Tibial nerve (tissue), 4 donors: Measurements from ENCODE around the gene KRT86.

Experiments used
- EP300 ChIP-seq, 2 donors: sonication (generic); formaldehyde crosslinking; IDR thresholded peaks; one replicate each; pipeline ENCODE4 v1.6.1; 2017; ENCODE audit warnings: antibody characterized with exemption in 2 of 2, mild to moderate bottlenecking in 1 of 2
- POLR2A ChIP-seq, 2 donors: fragments of 450-650 bp; IDR thresholded peaks; one replicate each; pipeline ENCODE4 v1.6.1; 2017; ENCODE audit warnings: antibody characterized with exemption in 2 of 2, mild to moderate bottlenecking in 2 of 2, moderate library complexity in 2 of 2
- TF ChIP-seq, protein P1 (sequence below), 5 experiments: fragments of 200-600 bp in 3 of 5; fragments of 450-650 bp in 2 of 5; sonication (generic) in 3 of 5; IDR thresholded peaks; one replicate each; pipeline ENCODE4 v1.5.1; 2016 to 2019; ENCODE audit warnings: antibody characterized with exemption in 5 of 5, mild to moderate bottlenecking in 3 of 5, moderate library complexity in 2 of 5

DNA sequence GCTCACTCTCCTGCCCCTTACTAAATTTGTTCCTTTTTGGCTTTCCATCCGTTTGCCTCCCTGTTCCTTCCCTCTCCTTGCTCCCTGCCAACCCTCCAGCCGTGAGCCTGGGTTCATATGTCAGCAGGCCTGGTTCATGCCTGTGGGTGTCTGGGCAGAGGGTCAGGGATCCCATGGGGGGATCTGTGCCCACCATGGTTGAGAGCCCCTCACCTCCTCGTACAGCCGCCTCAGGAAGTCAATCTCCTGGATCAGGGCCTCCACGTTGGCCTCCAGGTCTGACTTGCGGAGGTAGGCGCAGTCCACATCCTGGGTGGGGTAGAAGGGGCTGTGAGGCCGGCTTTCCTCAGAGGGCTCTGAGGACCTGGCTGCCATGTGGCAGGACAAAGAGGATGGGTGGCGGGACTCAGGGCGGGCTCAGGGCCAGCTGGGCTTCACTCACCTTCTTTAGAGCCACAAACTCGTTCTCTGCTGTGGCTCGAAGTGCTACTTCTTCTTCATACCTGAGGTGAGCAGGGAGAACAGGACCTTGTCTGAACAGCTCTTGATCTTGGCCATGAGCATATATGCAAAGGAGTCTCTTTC lies 43.1 kb downstream of the KRT86 start:
- TF ChIP-seq, protein P1, sequence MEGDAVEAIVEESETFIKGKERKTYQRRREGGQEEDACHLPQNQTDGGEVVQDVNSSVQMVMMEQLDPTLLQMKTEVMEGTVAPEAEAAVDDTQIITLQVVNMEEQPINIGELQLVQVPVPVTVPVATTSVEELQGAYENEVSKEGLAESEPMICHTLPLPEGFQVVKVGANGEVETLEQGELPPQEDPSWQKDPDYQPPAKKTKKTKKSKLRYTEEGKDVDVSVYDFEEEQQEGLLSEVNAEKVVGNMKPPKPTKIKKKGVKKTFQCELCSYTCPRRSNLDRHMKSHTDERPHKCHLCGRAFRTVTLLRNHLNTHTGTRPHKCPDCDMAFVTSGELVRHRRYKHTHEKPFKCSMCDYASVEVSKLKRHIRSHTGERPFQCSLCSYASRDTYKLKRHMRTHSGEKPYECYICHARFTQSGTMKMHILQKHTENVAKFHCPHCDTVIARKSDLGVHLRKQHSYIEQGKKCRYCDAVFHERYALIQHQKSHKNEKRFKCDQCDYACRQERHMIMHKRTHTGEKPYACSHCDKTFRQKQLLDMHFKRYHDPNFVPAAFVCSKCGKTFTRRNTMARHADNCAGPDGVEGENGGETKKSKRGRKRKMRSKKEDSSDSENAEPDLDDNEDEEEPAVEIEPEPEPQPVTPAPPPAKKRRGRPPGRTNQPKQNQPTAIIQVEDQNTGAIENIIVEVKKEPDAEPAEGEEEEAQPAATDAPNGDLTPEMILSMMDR (IDR thresholded peaks at IDR 0.05): no peak
- TF ChIP-seq POLR2A (IDR thresholded peaks at IDR 0.05) (no peak), EP300 (IDR thresholded peaks at IDR 0.05) (no peak)
